WERI-Rb-1 (cell line): Measurements from ENCODE around the gene ROBO2.

Source experiments
- DNase-seq: peaks from one replicate; pipeline ENCODE4 v3.0.0-alpha.2; 2020
- H3K27ac ChIP-seq: fragments of 250-450 bp; sonication (Bioruptor Pico); 2 replicates; pipeline ENCODE4 v1.5.1; 2020; ENCODE audit warnings: mild to moderate bottlenecking, moderate library complexity
- H3K27me3 ChIP-seq: fragments of 250-450 bp; sonication (Bioruptor Pico); 2 replicates; pipeline ENCODE4 v1.5.1; 2021; ENCODE audit warnings: mild to moderate bottlenecking, low read depth, moderate library complexity; ENCODE audit not compliant: insufficient read depth, severe bottlenecking
- H3K36me3 ChIP-seq: fragments of 250-450 bp; sonication (Bioruptor Pico); 2 replicates; pipeline ENCODE4 v1.5.1; 2020; ENCODE audit warnings: mild to moderate bottlenecking, moderate library complexity
- H3K4me3 ChIP-seq: 2 replicates; pipeline ENCODE4 v1.5.1; 2011; ENCODE audit warnings: low read depth, mild to moderate bottlenecking, control low read depth, low read length
- H3K9me3 ChIP-seq: fragments of 250-450 bp; sonication (Bioruptor Pico); 2 replicates; pipeline ENCODE4 v1.5.1; 2021; ENCODE audit warnings: mild to moderate bottlenecking, moderate library complexity; ENCODE audit not compliant: severe bottlenecking
- TF ChIP-seq, protein P1 (sequence below): IDR thresholded peaks from 2 replicates; pipeline ENCODE4 v1.5.1; 2011; ENCODE audit warnings: low read depth, mild to moderate bottlenecking, control low read depth, inconsistent platforms, low read length

The ROBO2 gene

DNA sequence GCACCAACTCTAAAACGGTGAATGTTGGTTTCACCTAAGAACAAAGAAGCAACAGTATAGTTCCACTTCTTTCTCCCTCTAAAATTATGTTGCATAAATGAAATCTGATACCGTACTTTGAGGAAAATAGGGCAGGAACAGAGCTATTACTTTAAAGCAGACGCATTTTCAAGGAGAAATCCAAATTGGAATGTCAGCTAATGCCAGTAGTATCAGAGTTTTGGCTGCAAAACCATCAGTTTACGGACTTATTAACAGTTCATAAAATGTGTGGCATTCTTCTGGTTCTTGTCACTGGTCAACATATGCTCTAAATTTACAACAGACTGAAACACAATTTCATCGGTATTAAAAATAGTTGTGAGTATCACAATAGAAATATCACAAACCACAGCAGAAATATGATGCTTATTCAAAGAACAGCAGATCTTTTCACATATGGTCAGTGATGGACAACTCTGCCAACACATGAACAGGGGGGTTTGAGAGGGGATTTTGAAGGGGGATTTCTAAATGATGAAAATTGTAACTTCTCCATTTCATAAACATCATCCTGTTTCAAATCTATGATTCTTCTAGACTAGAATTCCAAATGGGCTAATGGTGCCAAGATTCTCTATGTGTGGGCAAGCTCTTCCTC, 38.7 kb upstream of the ROBO2 start:
- H3K9me3 ChIP-seq = no peaks in the 10 kb centered on the region
- H3K4me3 ChIP-seq = no peak overlapping the region
- H3K27ac ChIP-seq = no peak overlapping the region
- DNase-seq = no peak
- no peaks in the 10 kb centered on the region for H3K27me3 ChIP-seq
- TF ChIP-seq, protein P1, sequence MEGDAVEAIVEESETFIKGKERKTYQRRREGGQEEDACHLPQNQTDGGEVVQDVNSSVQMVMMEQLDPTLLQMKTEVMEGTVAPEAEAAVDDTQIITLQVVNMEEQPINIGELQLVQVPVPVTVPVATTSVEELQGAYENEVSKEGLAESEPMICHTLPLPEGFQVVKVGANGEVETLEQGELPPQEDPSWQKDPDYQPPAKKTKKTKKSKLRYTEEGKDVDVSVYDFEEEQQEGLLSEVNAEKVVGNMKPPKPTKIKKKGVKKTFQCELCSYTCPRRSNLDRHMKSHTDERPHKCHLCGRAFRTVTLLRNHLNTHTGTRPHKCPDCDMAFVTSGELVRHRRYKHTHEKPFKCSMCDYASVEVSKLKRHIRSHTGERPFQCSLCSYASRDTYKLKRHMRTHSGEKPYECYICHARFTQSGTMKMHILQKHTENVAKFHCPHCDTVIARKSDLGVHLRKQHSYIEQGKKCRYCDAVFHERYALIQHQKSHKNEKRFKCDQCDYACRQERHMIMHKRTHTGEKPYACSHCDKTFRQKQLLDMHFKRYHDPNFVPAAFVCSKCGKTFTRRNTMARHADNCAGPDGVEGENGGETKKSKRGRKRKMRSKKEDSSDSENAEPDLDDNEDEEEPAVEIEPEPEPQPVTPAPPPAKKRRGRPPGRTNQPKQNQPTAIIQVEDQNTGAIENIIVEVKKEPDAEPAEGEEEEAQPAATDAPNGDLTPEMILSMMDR = no peak
- no peaks in the 10 kb centered on the region for H3K36me3 ChIP-seq

GRCh38 chr3:77014226-77014625, 25.7 kb upstream of the ROBO2 start:
- Histone ChIP-seq H3K9me3 (no peaks in the 10 kb centered on the region), H3K36me3 (no peaks in the 10 kb centered on the region), H3K4me3 (no peak overlapping the region), H3K27me3 (no peaks in the 10 kb centered on the region), H3K27ac (no peak overlapping the region)
- DNase-seq = no peak
- TF ChIP-seq, protein P1 = no peak

- Histone ChIP-seq H3K27ac (no peak overlapping the region), H3K36me3 (no peaks in the 10 kb centered on the region), H3K4me3 (no peak overlapping the region), H3K9me3 (no peaks in the 10 kb centered on the region), H3K27me3 (no peaks in the 10 kb centered on the region)
- no peak for DNase-seq
- TF ChIP-seq, protein P1 = no peak
Measured at GRCh38 chr3:77025471-77025870, 14.4 kb upstream of the ROBO2 start.

- no peaks in the 10 kb centered on the region for H3K9me3 ChIP-seq
- no peak for DNase-seq
- no peaks in the 10 kb centered on the region for H3K36me3 ChIP-seq
- H3K4me3 ChIP-seq = no peak overlapping the region
- no peaks in the 10 kb centered on the region for H3K27me3 ChIP-seq
- TF ChIP-seq, protein P1 = no peak
- H3K27ac ChIP-seq = no peak overlapping the region
Measured at GRCh38 chr3:77026904-77027634, 12.8 kb upstream of the ROBO2 start.

- no peaks in the 10 kb centered on the region for H3K27me3 ChIP-seq
- H3K27ac ChIP-seq = no peak overlapping the region
- TF ChIP-seq, protein P1 = no peak
- no peak for DNase-seq
- no peaks in the 10 kb centered on the region for H3K36me3 ChIP-seq
- no peak overlapping the region for H3K4me3 ChIP-seq
- H3K9me3 ChIP-seq = no peaks in the 10 kb centered on the region
Measured at GRCh38 chr3:77028005-77028404, 11.9 kb upstream of the ROBO2 start.

DNA sequence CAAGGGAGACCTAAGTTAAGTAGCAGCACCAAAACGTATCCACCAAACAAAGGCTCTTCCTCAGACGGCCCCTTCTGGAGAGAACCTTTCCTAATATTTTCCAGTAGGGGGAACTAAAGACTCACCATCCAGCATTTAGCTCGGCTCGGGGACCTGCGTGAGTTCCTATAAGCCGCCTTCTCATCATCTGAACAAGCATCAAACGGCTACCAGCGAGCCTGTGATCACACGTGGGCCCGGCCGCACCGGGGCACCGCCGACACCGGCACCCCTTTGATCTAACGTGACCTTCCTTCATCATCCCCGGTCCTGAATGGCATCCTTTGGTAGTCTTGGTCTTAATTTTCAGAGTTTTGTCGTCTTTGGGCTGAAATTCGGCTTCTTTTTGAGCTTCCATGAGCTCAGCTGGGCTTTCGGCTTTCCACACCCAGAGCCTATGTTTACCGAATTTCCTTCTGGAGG, 1.4 kb upstream of the ROBO2 start:
- H3K27me3 ChIP-seq = no peaks in the 10 kb centered on the region
- H3K27ac ChIP-seq = peak overlapping the region; percentile 82
- DNase-seq = peak; percentile 82
- peak overlapping the region; percentile 82 for H3K4me3 ChIP-seq
- no peaks in the 10 kb centered on the region for H3K9me3 ChIP-seq
- TF ChIP-seq, protein P1 = peak; percentile 53; the same call in 1 of the 2 replicates
- H3K36me3 ChIP-seq = no peaks in the 10 kb centered on the region
